SU-DHL-6 (cell line): Measurements from ENCODE around the gene LCK.

Experiments used
- CTCF ChIP-seq: fragments of 200-600 bp; sonication (generic); IDR thresholded peaks from one replicate; pipeline ENCODE4 v1.5.1; 2017; ENCODE audit warnings: antibody characterized with exemption, mild to moderate bottlenecking, low read length, moderate library complexity; ENCODE audit not compliant: insufficient read depth, poor library complexity, severe bottlenecking
- EZH2phosphoT487 ChIP-seq: fragments of 200-600 bp; sonication (generic), shearing (Covaris generic); conservative IDR thresholded peaks from 2 replicates; pipeline ENCODE4 v1.6.1; 2018; ENCODE audit warnings: mild to moderate bottlenecking, antibody characterized with exemption, low read length, moderate library complexity, mixed read lengths

GRCh38 chr1:32275424-32275823 is 24.4 kb downstream of the LCK start:
- no peak for TF ChIP-seq CTCF
- TF ChIP-seq EZH2phosphoT487: no peak
